Activated CD4-positive, alpha-beta memory T cell treated with anti-CD3 and anti-CD28 coated beads for 36 hours (primary cell): Measurements from ENCODE around the gene DAD1. TPM values are rescaled to one million over a fixed set of nuclear protein-coding genes. Genes with fewer than 3 reads are reported as not detected.

ENCODE experiments used
- CTCF ChIA-PET: fragments of 350-600 bp; sonication (Branson Sonifier 250); formaldehyde crosslinking; loops from one replicate; lab custom pipeline; 2021; ENCODE audit warnings: antibody characterized with exemption, inconsistent platforms; lab: Charles Lee
- POLR2A ChIA-PET: fragments of 350-600 bp; sonication (Branson Sonifier 250); formaldehyde crosslinking; loops from one replicate; lab custom pipeline; 2021; ENCODE audit warnings: antibody characterized with exemption; lab: Charles Lee
- DNase-seq: peaks from one replicate; pipeline ENCODE4 v3.0.0-alpha.2; 2020
- H3K27ac Mint-ChIP-seq: one replicate; pipeline ENCODE4 v1.8.0; 2021; ENCODE audit warnings: mixed read lengths
- H3K27me3 Mint-ChIP-seq: one replicate; pipeline ENCODE4 v1.8.0; 2021; ENCODE audit warnings: mixed read lengths
- H3K36me3 Mint-ChIP-seq: one replicate; pipeline ENCODE4 v1.8.0; 2021; ENCODE audit warnings: mixed read lengths
- H3K4me1 Mint-ChIP-seq: one replicate; pipeline ENCODE4 v1.8.0; 2021; ENCODE audit warnings: low read depth, mixed read lengths
- H3K4me3 Mint-ChIP-seq: one replicate; pipeline ENCODE4 v1.8.0; 2021; ENCODE audit warnings: mild to moderate bottlenecking, mixed read lengths
- H3K9me3 Mint-ChIP-seq: one replicate; pipeline ENCODE4 v1.8.0; 2021; ENCODE audit warnings: mixed read lengths
- intact Hi-C: fragments of 100-400 bp; cut with micrococcal nuclease; formaldehyde crosslinking; loops from one replicate; pipeline ENCODE4 v1.15.1; 2023
- total RNA-seq, 2 experiments: library from RNA; stranded (reverse); gene quantifications; one replicate each; pipeline ENCODE4 v1.2.3, GENCODE V29; 2021

Gene DAD1
- total RNA-seq, 2 experiments from 2014 or later = 292 to 305 TPM

DNA sequence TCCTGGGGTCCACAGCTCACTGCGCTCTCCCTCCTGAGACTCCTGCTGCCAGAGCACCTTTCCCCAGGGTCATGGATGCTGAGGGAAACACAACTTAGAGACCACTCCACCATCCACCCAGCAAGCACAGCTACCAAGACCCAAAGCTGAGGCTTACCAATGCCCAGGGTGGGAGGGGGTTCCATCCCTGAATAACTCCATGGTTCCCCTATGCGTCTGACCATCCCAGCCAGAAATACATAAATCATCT, 36.3 kb downstream of the DAD1 start:
- peaks cover 4% of the 10 kb centered on the region for H3K27me3 Mint-ChIP-seq
- H3K4me1 Mint-ChIP-seq = peaks cover 87% of the 10 kb centered on the region
- no peak for DNase-seq
- H3K4me3 Mint-ChIP-seq = peak overlapping the region; percentile 80
- intact Hi-C loops = loop anchor here (10.0 kb wide), 1 partner anchor 1098 kb away; the partner anchor contains the start of gene CHD8
- peaks cover 64% of the 10 kb centered on the region for H3K36me3 Mint-ChIP-seq
- H3K9me3 Mint-ChIP-seq = peaks cover 3% of the 10 kb centered on the region
- peak overlapping the region; percentile 99 for H3K27ac Mint-ChIP-seq
- POLR2A ChIA-PET = interaction anchor here (0.6 to 12.9 kb wide), 18 partner anchors 8 to 703 kb away, joined by 3 to 268 read pairs (median 4); no protein-coding TSS in a partner anchor
- CTCF ChIA-PET = interaction anchor here (0.5 to 6.0 kb wide), 9 partner anchors 8 to 818 kb away, joined by 3 to 273 read pairs (median 3); no protein-coding TSS in a partner anchor

DNA sequence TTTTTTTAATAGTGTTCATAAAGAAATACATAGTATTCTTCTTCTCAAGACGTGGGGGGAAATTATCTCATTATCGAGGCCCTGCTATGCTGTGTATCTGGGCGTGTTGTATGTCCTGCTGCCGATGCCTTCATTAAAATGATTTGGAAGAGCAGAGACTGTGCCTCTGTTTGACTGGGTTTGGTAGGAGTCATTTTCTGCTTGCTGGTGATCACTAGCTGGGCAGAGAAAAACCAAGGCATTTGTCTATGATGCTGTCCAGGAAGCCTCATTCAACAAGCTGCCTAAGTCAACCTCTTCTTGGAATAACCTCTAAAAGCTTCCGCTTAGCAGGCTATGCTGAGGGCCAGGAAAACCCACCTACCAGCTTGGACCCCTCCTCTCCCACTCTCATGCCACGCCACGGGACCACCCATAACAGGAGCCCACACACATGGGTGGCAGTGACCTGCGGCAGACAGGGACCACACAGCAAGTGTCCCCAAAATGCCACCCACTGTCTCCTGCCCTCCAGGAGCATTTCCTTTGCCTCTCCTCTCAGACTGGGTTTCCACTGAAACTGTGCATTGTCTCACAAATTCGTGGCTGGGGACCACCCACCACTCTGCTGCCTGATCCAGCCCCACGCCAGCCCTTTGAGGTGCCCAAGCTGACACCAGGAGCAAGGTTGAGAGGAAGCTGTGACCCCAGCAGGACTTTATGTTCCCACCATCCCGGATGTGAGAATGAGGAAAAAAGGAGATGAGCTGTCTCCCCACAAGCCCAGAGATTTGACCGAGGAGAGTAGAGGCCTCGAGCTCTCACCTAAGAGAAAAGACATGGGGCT, 36.8 kb downstream of the DAD1 start:
- POLR2A ChIA-PET = interaction anchor here (0.6 to 12.9 kb wide), 23 partner anchors 9 to 705 kb away, joined by 3 to 268 read pairs (median 4); no protein-coding TSS in a partner anchor
- intact Hi-C loops = loop anchor here (10.0 kb wide), 1 partner anchor 1097 kb away; the partner anchor contains the start of gene CHD8
- H3K9me3 Mint-ChIP-seq = peaks cover 3% of the 10 kb centered on the region
- DNase-seq = peak; percentile 47
- peak overlapping the region; percentile 99 for H3K27ac Mint-ChIP-seq
- CTCF ChIA-PET = interaction anchor here (0.5 to 6.0 kb wide), 13 partner anchors 8 to 817 kb away, joined by 3 to 273 read pairs (median 3); no protein-coding TSS in a partner anchor
- peak overlapping the region; percentile 80 for H3K4me3 Mint-ChIP-seq
- peaks cover 87% of the 10 kb centered on the region for H3K4me1 Mint-ChIP-seq
- peaks cover 70% of the 10 kb centered on the region for H3K36me3 Mint-ChIP-seq
- H3K27me3 Mint-ChIP-seq = peaks cover 4% of the 10 kb centered on the region

GRCh38 chr14:22551605-22551997, 37.4 kb downstream of the DAD1 start:
- peaks cover 93% of the 10 kb centered on the region for H3K4me1 Mint-ChIP-seq
- CTCF ChIA-PET = interaction anchor here (1.0 to 6.0 kb wide), 8 partner anchors 9 to 700 kb away, joined by 3 to 273 read pairs (median 5); no protein-coding TSS in a partner anchor
- H3K9me3 Mint-ChIP-seq = peaks cover 3% of the 10 kb centered on the region
- H3K4me3 Mint-ChIP-seq = peak overlapping the region; percentile 80
- peak; percentile 41 for DNase-seq
- POLR2A ChIA-PET = interaction anchor here (0.6 to 12.9 kb wide), 15 partner anchors 9 to 704 kb away, joined by 3 to 268 read pairs (median 9); no protein-coding TSS in a partner anchor
- H3K36me3 Mint-ChIP-seq = peaks cover 76% of the 10 kb centered on the region
- intact Hi-C loops = loop anchor here (2.0 to 10.0 kb wide), 2 partner anchors 45 to 1097 kb away; partner anchors contain the start of gene CHD8
- peaks cover 4% of the 10 kb centered on the region for H3K27me3 Mint-ChIP-seq
- H3K27ac Mint-ChIP-seq = peak overlapping the region; percentile 99

GRCh38 chr14:22549981-22550673, 38.9 kb downstream of the DAD1 start:
- Mint-ChIP-seq H3K9me3 (no peaks in the 10 kb centered on the region), H3K27ac (peak overlapping the region; percentile 99), H3K4me1 (peaks cover 94% of the 10 kb centered on the region), H3K36me3 (peaks cover 84% of the 10 kb centered on the region), H3K27me3 (no peaks in the 10 kb centered on the region), H3K4me3 (peak overlapping the region; percentile 80)
- intact Hi-C loops = loop anchor here (1.0 to 10.0 kb wide), 4 partner anchors 9 to 1095 kb away; partner anchors contain the start of gene CHD8
- peak; percentile 88 for DNase-seq
- POLR2A ChIA-PET = interaction anchor here (0.6 to 12.9 kb wide), 23 partner anchors 8 to 825 kb away, joined by 3 to 268 read pairs (median 11); partner anchors contain the start of gene DAD1
- CTCF ChIA-PET = interaction anchor here (1.0 to 3.7 kb wide), 14 partner anchors 8 to 782 kb away, joined by 3 to 36 read pairs (median 5); no protein-coding TSS in a partner anchor

DNA sequence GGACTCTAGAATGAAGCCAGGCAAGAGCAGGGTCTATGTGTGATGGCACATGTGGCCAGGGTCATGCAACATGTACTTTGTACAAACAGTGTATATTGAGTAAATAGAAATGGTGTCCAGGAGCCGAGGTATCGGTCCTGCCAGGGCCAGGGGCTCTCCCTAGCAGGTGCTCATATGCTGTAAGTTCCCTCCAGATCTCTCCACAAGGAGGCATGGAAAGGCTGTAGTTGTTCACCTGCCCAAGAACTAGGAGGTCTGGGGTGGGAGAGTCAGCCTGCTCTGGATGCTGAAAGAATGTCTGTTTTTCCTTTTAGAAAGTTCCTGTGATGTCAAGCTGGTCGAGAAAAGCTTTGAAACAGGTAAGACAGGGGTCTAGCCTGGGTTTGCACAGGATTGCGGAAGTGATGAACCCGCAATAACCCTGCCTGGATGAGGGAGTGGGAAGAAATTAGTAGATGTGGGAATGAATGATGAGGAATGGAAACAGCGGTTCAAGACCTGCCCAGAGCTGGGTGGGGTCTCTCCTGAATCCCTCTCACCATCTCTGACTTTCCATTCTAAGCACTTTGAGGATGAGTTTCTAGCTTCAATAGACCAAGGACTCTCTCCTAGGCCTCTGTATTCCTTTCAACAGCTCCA, 39.6 kb downstream of the DAD1 start:
- H3K27ac Mint-ChIP-seq = peak overlapping the region; percentile 99
- H3K36me3 Mint-ChIP-seq = peaks cover 90% of the 10 kb centered on the region
- peaks cover 94% of the 10 kb centered on the region for H3K4me1 Mint-ChIP-seq
- POLR2A ChIA-PET = interaction anchor here (0.6 to 12.9 kb wide), 22 partner anchors 9 to 824 kb away, joined by 3 to 268 read pairs (median 12); partner anchors contain the start of gene DAD1
- intact Hi-C loops = no loop called here
- no peaks in the 10 kb centered on the region for H3K27me3 Mint-ChIP-seq
- DNase-seq = peak; percentile 43
- CTCF ChIA-PET = interaction anchor here (1.0 to 3.7 kb wide), 10 partner anchors 9 to 826 kb away, joined by 3 to 36 read pairs (median 5); no protein-coding TSS in a partner anchor
- H3K9me3 Mint-ChIP-seq = no peaks in the 10 kb centered on the region
- H3K4me3 Mint-ChIP-seq = peak overlapping the region; percentile 80

DNA sequence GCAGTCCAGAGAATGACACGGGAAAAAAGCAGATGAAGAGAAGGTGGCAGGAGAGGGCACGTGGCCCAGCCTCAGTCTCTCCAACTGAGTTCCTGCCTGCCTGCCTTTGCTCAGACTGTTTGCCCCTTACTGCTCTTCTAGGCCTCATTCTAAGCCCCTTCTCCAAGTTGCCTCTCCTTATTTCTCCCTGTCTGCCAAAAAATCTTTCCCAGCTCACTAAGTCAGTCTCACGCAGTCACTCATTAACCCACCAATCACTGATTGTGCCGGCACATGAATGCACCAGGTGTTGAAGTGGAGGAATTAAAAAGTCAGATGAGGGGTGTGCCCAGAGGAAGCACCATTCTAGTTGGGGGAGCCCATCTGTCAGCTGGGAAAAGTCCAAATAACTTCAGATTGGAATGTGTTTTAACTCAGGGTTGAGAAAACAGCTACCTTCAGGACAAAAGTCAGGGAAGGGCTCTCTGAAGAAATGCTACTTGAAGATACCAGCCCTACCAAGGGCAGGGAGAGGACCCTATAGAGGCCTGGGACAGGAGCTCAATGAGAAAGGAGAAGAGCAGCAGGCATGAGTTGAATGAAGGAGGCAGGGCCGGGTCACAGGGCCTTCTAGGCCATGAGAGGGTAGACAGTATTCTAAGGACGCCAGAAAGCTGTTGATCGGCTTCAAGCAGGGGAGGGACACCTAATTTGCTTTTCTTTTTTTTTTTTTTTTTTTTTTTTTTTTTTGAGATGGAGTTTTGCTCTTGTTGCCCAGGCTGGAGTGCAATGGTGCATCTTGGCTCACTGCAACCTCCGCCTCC, 40.9 kb downstream of the DAD1 start:
- Mint-ChIP-seq H3K4me1 (peaks cover 95% of the 10 kb centered on the region), H3K27me3 (no peaks in the 10 kb centered on the region), H3K4me3 (peak overlapping the region; percentile 80), H3K36me3 (peaks cover 94% of the 10 kb centered on the region), H3K27ac (peak overlapping the region; percentile 99), H3K9me3 (no peaks in the 10 kb centered on the region)
- intact Hi-C loops = no loop called here
- peak; percentile 35 for DNase-seq
- ChIA-PET CTCF (interaction anchor here (0.8 to 4.1 kb wide), 8 partner anchors 8 to 825 kb away, joined by 3 to 36 read pairs (median 5); no protein-coding TSS in a partner anchor), POLR2A (interaction anchor here (0.8 to 12.9 kb wide), 13 partner anchors 8 to 825 kb away, joined by 3 to 268 read pairs (median 15); no protein-coding TSS in a partner anchor)

- H3K4me3 Mint-ChIP-seq = peak overlapping the region; percentile 75
- H3K9me3 Mint-ChIP-seq = no peaks in the 10 kb centered on the region
- peaks cover 96% of the 10 kb centered on the region for H3K4me1 Mint-ChIP-seq
- ChIA-PET POLR2A (interaction anchor here (0.6 to 12.9 kb wide), 14 partner anchors 7 to 824 kb away, joined by 3 to 268 read pairs (median 16); no protein-coding TSS in a partner anchor), CTCF (interaction anchor here (0.5 to 4.1 kb wide), 9 partner anchors 9 to 698 kb away, joined by 3 to 36 read pairs (median 5); no protein-coding TSS in a partner anchor)
- peak; percentile 38 for DNase-seq
- H3K27ac Mint-ChIP-seq = peak overlapping the region; percentile 99
- peaks cover 94% of the 10 kb centered on the region for H3K36me3 Mint-ChIP-seq
- intact Hi-C loops = no loop called here
- H3K27me3 Mint-ChIP-seq = no peaks in the 10 kb centered on the region
Observed at GRCh38 chr14:22547313-22547947, 41.6 kb downstream of the DAD1 start.

DNA sequence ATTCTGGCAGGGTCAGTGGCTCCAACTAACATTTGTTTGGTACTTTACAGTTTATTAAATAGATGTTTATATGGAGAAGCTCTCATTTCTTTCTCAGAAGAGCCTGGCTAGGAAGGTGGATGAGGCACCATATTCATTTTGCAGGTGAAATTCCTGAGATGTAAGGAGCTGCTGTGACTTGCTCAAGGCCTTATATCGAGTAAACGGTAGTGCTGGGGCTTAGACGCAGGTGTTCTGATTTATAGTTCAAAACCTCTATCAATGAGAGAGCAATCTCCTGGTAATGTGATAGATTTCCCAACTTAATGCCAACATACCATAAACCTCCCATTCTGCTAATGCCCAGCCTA, 42.3 kb downstream of the DAD1 start:
- H3K36me3 Mint-ChIP-seq = peaks cover 94% of the 10 kb centered on the region
- intact Hi-C loops = no loop called here
- no peaks in the 10 kb centered on the region for H3K9me3 Mint-ChIP-seq
- ChIA-PET POLR2A (interaction anchor here (0.8 to 12.9 kb wide), 13 partner anchors 7 to 823 kb away, joined by 3 to 268 read pairs (median 7); no protein-coding TSS in a partner anchor), CTCF (interaction anchor here (0.5 to 4.1 kb wide), 6 partner anchors 10 to 697 kb away, joined by 3 to 20 read pairs (median 5); no protein-coding TSS in a partner anchor)
- H3K27ac Mint-ChIP-seq = peak overlapping the region; percentile 99
- DNase-seq = no peak
- peaks cover 96% of the 10 kb centered on the region for H3K4me1 Mint-ChIP-seq
- H3K4me3 Mint-ChIP-seq = peak overlapping the region; percentile 75
- H3K27me3 Mint-ChIP-seq = no peaks in the 10 kb centered on the region

- ChIA-PET CTCF (interaction anchor here (0.6 to 4.1 kb wide), 7 partner anchors 10 to 778 kb away, joined by 3 to 20 read pairs (median 5); no protein-coding TSS in a partner anchor), POLR2A (interaction anchor here (0.7 to 12.9 kb wide), 20 partner anchors 6 to 698 kb away, joined by 3 to 268 read pairs (median 5); no protein-coding TSS in a partner anchor)
- peak overlapping the region; percentile 99 for H3K27ac Mint-ChIP-seq
- H3K4me3 Mint-ChIP-seq = peak overlapping the region; percentile 75
- DNase-seq = peak; percentile 56
- peaks cover 96% of the 10 kb centered on the region for H3K4me1 Mint-ChIP-seq
- no peaks in the 10 kb centered on the region for H3K27me3 Mint-ChIP-seq
- H3K9me3 Mint-ChIP-seq = no peaks in the 10 kb centered on the region
- intact Hi-C loops = no loop called here
- H3K36me3 Mint-ChIP-seq = peaks cover 94% of the 10 kb centered on the region
Observed at GRCh38 chr14:22545842-22546721, 42.9 kb downstream of the DAD1 start.
